HG03159 (cell line): Measurements from ENCODE around the gene ADAMTS2.

ENCODE experiments used
- ATAC-seq: cut with Tn5 transposase; IDR thresholded peaks from one replicate; pipeline ENCODE4 v1.9.1; 2021; ENCODE audit warnings: mild to moderate bottlenecking, moderate library complexity; ENCODE audit not compliant: unreplicated experiment

ADAMTS2 gene

GRCh38 chr5:179345433-179346321, at the start of gene ADAMTS2:
Gene ADAMTS2, minus strand, starts transcription at chr5:179345461. Its CDS starts 133 bp downstream, at chr5:179345328.
- ATAC-seq: no peak

GRCh38 chr5:179393078-179393477, 47.8 kb upstream of the ADAMTS2 start:
- ATAC-seq: no peak

GRCh38 chr5:179387151-179388110, 42.2 kb upstream of the ADAMTS2 start:
- no peak for ATAC-seq

GRCh38 chr5:179385914-179386313, 40.7 kb upstream of the ADAMTS2 start:
- no peak for ATAC-seq

- no peak for ATAC-seq
Measured at GRCh38 chr5:179382486-179382885, 37.2 kb upstream of the ADAMTS2 start.

GRCh38 chr5:179381691-179382090, 36.4 kb upstream of the ADAMTS2 start:
- no peak for ATAC-seq

- ATAC-seq: no peak
Measured at GRCh38 chr5:179380211-179381035, 35.2 kb upstream of the ADAMTS2 start.

- ATAC-seq: no peak
Measured at GRCh38 chr5:179379321-179379890, 34.1 kb upstream of the ADAMTS2 start.

GRCh38 chr5:179378441-179379271, 33.4 kb upstream of the ADAMTS2 start:
- no peak for ATAC-seq

GRCh38 chr5:179378116-179378440, 32.8 kb upstream of the ADAMTS2 start:
- ATAC-seq: no peak

GRCh38 chr5:179377421-179378115, 32.3 kb upstream of the ADAMTS2 start:
- no peak for ATAC-seq

GRCh38 chr5:179376701-179377420, 31.6 kb upstream of the ADAMTS2 start:
- ATAC-seq: no peak

- ATAC-seq: no peak
Measured at GRCh38 chr5:179375831-179376365, 30.6 kb upstream of the ADAMTS2 start.

- no peak for ATAC-seq
Measured at GRCh38 chr5:179375236-179375685, 30.0 kb upstream of the ADAMTS2 start.

- ATAC-seq: no peak
Measured at GRCh38 chr5:179374506-179375235, 29.4 kb upstream of the ADAMTS2 start.

- no peak for ATAC-seq
Measured at GRCh38 chr5:179373961-179374505, 28.8 kb upstream of the ADAMTS2 start.
